Tibial nerve (tissue), 4 donors: Measurements from ENCODE around the gene VEGFB.

Source experiments
- EP300 ChIP-seq, 2 donors: sonication (generic); formaldehyde crosslinking; IDR thresholded peaks; one replicate each; pipeline ENCODE4 v1.6.1; 2017; ENCODE audit warnings: antibody characterized with exemption in 2 of 2, mild to moderate bottlenecking in 1 of 2
- TF ChIP-seq, protein P1 (sequence below), 5 experiments: fragments of 200-600 bp in 3 of 5; fragments of 450-650 bp in 2 of 5; sonication (generic) in 3 of 5; IDR thresholded peaks; one replicate each; pipeline ENCODE4 v1.5.1; 2016 to 2019; ENCODE audit warnings: antibody characterized with exemption in 5 of 5, mild to moderate bottlenecking in 3 of 5, moderate library complexity in 2 of 5

DNA sequence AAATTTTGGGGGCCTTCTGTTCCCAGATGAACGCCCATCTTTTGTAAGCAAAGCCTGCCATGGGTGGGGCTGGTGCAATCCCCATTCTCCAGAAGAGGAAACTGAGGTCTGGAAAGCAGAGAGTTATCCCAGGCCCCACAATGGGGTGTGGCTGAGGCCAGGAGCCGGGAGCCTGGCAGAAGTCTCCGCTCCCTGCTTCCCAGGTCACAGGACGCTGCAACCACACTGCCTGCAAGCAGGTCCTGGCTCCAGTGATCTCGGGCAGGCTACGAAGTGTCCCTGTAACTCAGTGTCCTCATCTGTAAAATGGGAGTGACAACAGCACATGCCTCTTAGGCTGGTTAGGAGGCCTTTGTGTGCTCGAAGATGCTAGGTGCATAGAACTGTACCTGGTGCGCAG is 18.7 kb downstream of the VEGFB start:
- TF ChIP-seq, protein P1, sequence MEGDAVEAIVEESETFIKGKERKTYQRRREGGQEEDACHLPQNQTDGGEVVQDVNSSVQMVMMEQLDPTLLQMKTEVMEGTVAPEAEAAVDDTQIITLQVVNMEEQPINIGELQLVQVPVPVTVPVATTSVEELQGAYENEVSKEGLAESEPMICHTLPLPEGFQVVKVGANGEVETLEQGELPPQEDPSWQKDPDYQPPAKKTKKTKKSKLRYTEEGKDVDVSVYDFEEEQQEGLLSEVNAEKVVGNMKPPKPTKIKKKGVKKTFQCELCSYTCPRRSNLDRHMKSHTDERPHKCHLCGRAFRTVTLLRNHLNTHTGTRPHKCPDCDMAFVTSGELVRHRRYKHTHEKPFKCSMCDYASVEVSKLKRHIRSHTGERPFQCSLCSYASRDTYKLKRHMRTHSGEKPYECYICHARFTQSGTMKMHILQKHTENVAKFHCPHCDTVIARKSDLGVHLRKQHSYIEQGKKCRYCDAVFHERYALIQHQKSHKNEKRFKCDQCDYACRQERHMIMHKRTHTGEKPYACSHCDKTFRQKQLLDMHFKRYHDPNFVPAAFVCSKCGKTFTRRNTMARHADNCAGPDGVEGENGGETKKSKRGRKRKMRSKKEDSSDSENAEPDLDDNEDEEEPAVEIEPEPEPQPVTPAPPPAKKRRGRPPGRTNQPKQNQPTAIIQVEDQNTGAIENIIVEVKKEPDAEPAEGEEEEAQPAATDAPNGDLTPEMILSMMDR (IDR thresholded peaks at IDR 0.05): no peak
- TF ChIP-seq EP300 (IDR thresholded peaks at IDR 0.05): no peak
